K562 (cell line): ENCODE results near the gene HNRNPLL. TPM values are rescaled to one million over a fixed set of nuclear protein-coding genes. Genes with fewer than 3 reads are reported as not detected.

Source experiments
- ARID1B ChIP-seq: fragments of 450-650 bp; IDR thresholded peaks from 2 replicates; pipeline ENCODE4 v1.6.1; 2016; ENCODE audit warnings: antibody characterized with exemption, mild to moderate bottlenecking, inconsistent platforms
- ATF4 ChIP-seq: fragments of 450-650 bp; formaldehyde crosslinking; IDR thresholded peaks from 2 replicates; pipeline ENCODE4 v1.4.0; 2022; ENCODE audit warnings: mild to moderate bottlenecking, moderate library complexity
- BCLAF1 ChIP-seq, 2 experiments: fragments of 450-650 bp in 1 of 2; IDR thresholded peaks; 2 replicates each; pipeline ENCODE4 v1.6.1; 2011 to 2017; ENCODE audit warnings: low read depth in 2 of 2, antibody characterized with exemption in 1 of 2, borderline replicate concordance in 1 of 2, low read length in 1 of 2, mild to moderate bottlenecking in 1 of 2, mixed read lengths in 1 of 2; ENCODE audit not compliant: control insufficient read depth in 1 of 2
- BRF1 ChIP-seq: IDR thresholded peaks from 3 replicates; pipeline ENCODE4 v1.6.1; 2011; ENCODE audit warnings: borderline replicate concordance, mild to moderate bottlenecking; ENCODE audit not compliant: insufficient read length; ENCODE audit errors: extremely low read depth
- CCNT2 ChIP-seq: IDR thresholded peaks from 2 replicates; pipeline ENCODE4 v1.6.1; 2011; ENCODE audit warnings: borderline replicate concordance, low read depth, mild to moderate bottlenecking, moderate library complexity, mixed read lengths, low read length; ENCODE audit not compliant: insufficient read length; ENCODE audit errors: extremely low read depth
- HNRNPLL ChIP-seq: fragments of 200-400 bp; formaldehyde crosslinking; IDR thresholded peaks from 2 replicates; pipeline ENCODE4 v1.6.1; 2017; ENCODE audit warnings: low read length, low read depth, mild to moderate bottlenecking; ENCODE audit not compliant: poor library complexity, severe bottlenecking
- IRF1 ChIP-seq: sonication (generic); formaldehyde crosslinking; IDR thresholded peaks from 2 replicates; pipeline ENCODE4 v1.8.0; 2022; ENCODE audit warnings: missing genetic modification reagents, mild to moderate bottlenecking, borderline replicate concordance
- IRF2 ChIP-seq: sonication (generic); formaldehyde crosslinking; IDR thresholded peaks from 2 replicates; pipeline ENCODE4 v1.8.1; 2022; ENCODE audit warnings: mild to moderate bottlenecking, missing genetic modification reagents
- MITF ChIP-seq: IDR thresholded peaks from 2 replicates; pipeline ENCODE4 v1.6.1; 2014; ENCODE audit warnings: antibody characterized with exemption
- PRPF4 ChIP-seq: fragments of 200-400 bp; formaldehyde crosslinking; IDR thresholded peaks from one replicate; pipeline ENCODE4 v1.6.1; 2017; ENCODE audit warnings: low read length, low read depth, mild to moderate bottlenecking; ENCODE audit not compliant: insufficient read depth, poor library complexity, severe bottlenecking
- RNF2 ChIP-seq: sonication (generic); IDR thresholded peaks from 2 replicates; pipeline ENCODE4 v1.6.1; 2016
- STAT5A ChIP-seq: IDR thresholded peaks from 2 replicates; pipeline ENCODE4 v1.6.1; 2012; ENCODE audit warnings: low read length, inconsistent platforms, borderline replicate concordance
- TCF3 ChIP-seq: sonication (generic); formaldehyde crosslinking; IDR thresholded peaks from 2 replicates; pipeline ENCODE4 v1.4.0; 2020; ENCODE audit warnings: mild to moderate bottlenecking, missing genetic modification reagents
- TEAD4 ChIP-seq, 2 experiments: sonication (generic) in 1 of 2; formaldehyde crosslinking in 1 of 2; IDR thresholded peaks; 2 replicates each; pipeline versions ENCODE4 v1.6.1 to v1.8.0; 2012 to 2022; ENCODE audit warnings: borderline replicate concordance in 1 of 2, inconsistent platforms in 1 of 2, low read length in 1 of 2, mild to moderate bottlenecking in 1 of 2, missing genetic modification reagents in 1 of 2
- ZKSCAN8 ChIP-seq: fragments of 200-800 bp; sonication (Bioruptor generic); IDR thresholded peaks from 2 replicates; pipeline ENCODE4 v1.6.1; 2016; ENCODE audit warnings: missing genetic modification characterization, missing compliant biosample characterization
- ZNF224 ChIP-seq: sonication (generic); formaldehyde crosslinking; IDR thresholded peaks from 2 replicates; pipeline ENCODE4 v1.8.0; 2022; ENCODE audit warnings: mild to moderate bottlenecking, missing genetic modification reagents
- ZNF263 ChIP-seq: sonication (generic); formaldehyde crosslinking; IDR thresholded peaks from 2 replicates; pipeline ENCODE4 v1.8.0; 2022; ENCODE audit warnings: mild to moderate bottlenecking, missing genetic modification reagents, borderline replicate concordance
- ZNF324 ChIP-seq: fragments of 250-450 bp; sonication (Bioruptor Pico); IDR thresholded peaks from 2 replicates; pipeline ENCODE4 v1.4.0; 2020; ENCODE audit warnings: mild to moderate bottlenecking
- ZNF431 ChIP-seq: sonication (generic); formaldehyde crosslinking; IDR thresholded peaks from 2 replicates; pipeline ENCODE4 v1.8.0; 2022; ENCODE audit warnings: mild to moderate bottlenecking, missing genetic modification reagents
- polyA plus RNA-seq, 8 experiments: library from polyadenylated mRNA; depleted of rRNA in 4 of 8; stranded (reverse) in 5 of 8; unstranded in 3 of 8; fragments of >200 nt; fragmentation: Nextera tagmentation in 2 of 8; fragmentation: Illumina TruSeq in 1 of 8; extraction: Ambion mirVana in 2 of 8; extraction: Trizol in 1 of 8; gene quantifications; 2 replicates each; pipeline versions ENCODE4 v1.2.1 to v1.2.3, GENCODE V29; 2011 to 2014; ENCODE audit warnings: inconsistent platforms in 1 of 8, missing spikeins in 1 of 8
- total RNA-seq, 7 experiments: library from RNA; depleted of rRNA in 6 of 7; stranded (reverse); fragments of >200 nt in 6 of 7; fragmentation: Illumina TruSeq in 2 of 7; extraction: Trizol in 2 of 7; gene quantifications; 2 replicates each; pipeline versions ENCODE4 v1.2.1 to v1.2.3, GENCODE V29; 2011 to 2021; ENCODE audit warnings: low replicate concordance in 1 of 7

HNRNPLL gene
- total and polyA plus RNA-seq, 9 of the 15 experiments (the other 6 are each of a cell fraction or from before 2014, with no cell fraction given), result 19.8 to 135 (median 57.8) TPM

GRCh38 chr2:38603402-38604290 is 918 bp upstream of the HNRNPLL start (continued):
- TF ChIP-seq ATF4 (CRISPR knock-in tag) (no peak), RNF2 (peak; percentile 40; the same call in 1 of the 2 replicates), STAT5A (no peak), HNRNPLL (no peak), PRPF4 (no peak), BRF1 (no peak), BCLAF1 (IDR thresholded peaks at IDR 0.05; ENCODE audit: borderline replicate concordance in 1 of 2, control insufficient read depth in 1 of 2, low read depth in 2 of 2, low read length in 1 of 2) (0 out of 4 replicates have a peak, but pooled peaks of 1 of the 2 experiments have one; percentile 44), ARID1B (no peak), ZKSCAN8 (CRISPR knock-in tag) (no peak), MITF (no peak), IRF2 (no peak), ZNF224 (CRISPR knock-in tag) (peak; percentile 78; the same call in 1 of the 2 replicates), ZNF324 (CRISPR knock-in tag) (no peak), IRF1 (no peak), ZNF263 (no peak), TEAD4 (IDR thresholded peaks at IDR 0.05; ENCODE audit: low read length) (no peak; the same call in 1 of the 2 replicates), TEAD4 (CRISPR knock-in tag; IDR thresholded peaks at IDR 0.05; ENCODE audit: borderline replicate concordance) (no peak), TCF3 (CRISPR knock-in tag) (no peak), ZNF431 (CRISPR knock-in tag) (no peak), CCNT2 (peak; percentile 74)
